Naive thymus-derived CD8-positive, alpha-beta T cell (primary cell): ENCODE results near the gene MAPK1. TPM values are rescaled to one million over a fixed set of nuclear protein-coding genes. Genes with fewer than 3 reads are reported as not detected.

Experiments
- polyA plus RNA-seq, 3 donors: library from polyadenylated mRNA; unstranded; fragments of 300-500 nt; fragmentation: Illumina TruSeq; gene quantifications; one replicate each; pipeline ENCODE4 v1.2.3, GENCODE V29; 2021
- total RNA-seq, 8 experiments: library from RNA in 2 of 8; stranded (reverse) in 2 of 8; gene quantifications; one replicate each; pipeline ENCODE4 v1.2.3 and lab custom pipeline; 2021 to 2026

The MAPK1 gene
- total and polyA plus RNA-seq, 5 experiments from 2014 or later = 62.9 to 119 (median 92.8) TPM

Other genes with a start within 250 kb of the MAPK1 start
- gene YDJC, start 237.6 kb downstream of the MAPK1 start, total RNA-seq = 10 to 100 TPM; 48.8 to 54.0 TPM
- 10 to 100 TPM; 38.0 to 68.9 (median 53.6) TPM for gene YDJC, start 237.6 kb downstream of the MAPK1 start, polyA plus RNA-seq
- under 1 TPM; 0.34 to 0.93 TPM for gene CCDC116, start 234.9 kb downstream of the MAPK1 start, total RNA-seq
- not detected for gene CCDC116, start 234.9 kb downstream of the MAPK1 start, polyA plus RNA-seq
- 10 to 100 TPM; 23.2 to 27.8 TPM for gene SDF2L1, start 225.3 kb downstream of the MAPK1 start, total RNA-seq
- 10 to 100 TPM; 63.1 to 68.9 (median 63.4) TPM for gene SDF2L1, start 225.3 kb downstream of the MAPK1 start, polyA plus RNA-seq
- 10 to 100 TPM; 78.0 to 79.0 TPM for gene PPIL2, start 201.6 kb downstream of the MAPK1 start, total RNA-seq
- 10 to 100 TPM; 19.3 to 44.5 (median 19.8) TPM for gene PPIL2, start 201.6 kb downstream of the MAPK1 start, polyA plus RNA-seq
- 1 to 10 TPM; 5.3 to 6.7 TPM for gene YPEL1, start 131.9 kb downstream of the MAPK1 start, total RNA-seq
- gene YPEL1, start 131.9 kb downstream of the MAPK1 start, polyA plus RNA-seq = 10 to 100 TPM in 1 of 3 donors, 1 to 10 TPM in 2; 1.8 to 15.3 (median 3.3) TPM
- gene PPM1F, start 85.2 kb upstream of the MAPK1 start, total RNA-seq = 10 to 100 TPM; 23.6 to 25.1 TPM
- gene PPM1F, start 85.2 kb upstream of the MAPK1 start, polyA plus RNA-seq = 1 to 10 TPM; 8.3 to 9.9 (median 9.6) TPM
- 10 to 100 TPM; 69.6 to 70.5 TPM for gene TOP3B, start 115.1 kb upstream of the MAPK1 start, total RNA-seq
- 10 to 100 TPM in 2 of 3 donors, 1 to 10 TPM in 1; 9.6 to 18.3 (median 11.2) TPM for gene TOP3B, start 115.1 kb upstream of the MAPK1 start, polyA plus RNA-seq